Cardiac fibroblast (primary cell): Measurements from ENCODE around the gene DGCR6.
"Not testable (repeated sequence)": the region's sequence is repeated elsewhere in the genome, so short reads cannot be mapped to it uniquely, and the experiment has no call there.

Experiments
- DNase-seq, 2 donors: peaks; one replicate each; pipeline versions ENCODE4 v3.0.0 to v3.0.0-alpha.2; 2010; ENCODE audit warnings: low read depth in 2 of 2
- H3K4me3 ChIP-seq, 2 donors: replicated peaks in 1 of 2; 1 replicate in 1 of 2; 2 replicates in 1 of 2; pipeline ENCODE4 v1.5.1; 2011; ENCODE audit warnings: low read depth in 2 of 2, low read length in 2 of 2, mild to moderate bottlenecking in 2 of 2, moderate library complexity in 1 of 2
- TF ChIP-seq, protein P1 (sequence below): IDR thresholded peaks from one replicate; pipeline ENCODE4 v1.5.1; 2011; ENCODE audit warnings: low read depth, mild to moderate bottlenecking, low read length, inconsistent platforms

Gene DGCR6

DNA sequence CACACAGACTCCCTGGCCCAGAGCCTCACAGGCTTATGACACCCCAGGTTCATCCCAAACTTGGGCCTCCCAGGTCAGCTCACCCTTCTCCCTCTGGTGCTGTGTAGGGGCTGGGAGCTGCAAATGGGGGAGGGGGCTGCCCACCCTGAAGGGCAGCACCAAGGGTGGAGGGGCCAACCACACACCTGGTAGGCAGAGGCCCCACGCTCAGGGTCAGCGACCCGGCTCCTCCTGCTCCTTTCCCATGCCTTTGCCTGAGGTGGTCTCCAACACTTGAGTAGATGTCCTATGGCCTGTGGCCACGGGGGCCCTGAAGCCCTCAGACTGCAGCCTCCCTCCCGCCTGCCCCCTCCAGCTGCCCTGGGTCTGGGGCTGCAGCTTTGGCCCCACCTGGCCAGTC lies 3.4 kb downstream of the DGCR6 start:
- no peak overlapping the region for H3K4me3 ChIP-seq
- DNase-seq = no peak
- TF ChIP-seq, protein P1, sequence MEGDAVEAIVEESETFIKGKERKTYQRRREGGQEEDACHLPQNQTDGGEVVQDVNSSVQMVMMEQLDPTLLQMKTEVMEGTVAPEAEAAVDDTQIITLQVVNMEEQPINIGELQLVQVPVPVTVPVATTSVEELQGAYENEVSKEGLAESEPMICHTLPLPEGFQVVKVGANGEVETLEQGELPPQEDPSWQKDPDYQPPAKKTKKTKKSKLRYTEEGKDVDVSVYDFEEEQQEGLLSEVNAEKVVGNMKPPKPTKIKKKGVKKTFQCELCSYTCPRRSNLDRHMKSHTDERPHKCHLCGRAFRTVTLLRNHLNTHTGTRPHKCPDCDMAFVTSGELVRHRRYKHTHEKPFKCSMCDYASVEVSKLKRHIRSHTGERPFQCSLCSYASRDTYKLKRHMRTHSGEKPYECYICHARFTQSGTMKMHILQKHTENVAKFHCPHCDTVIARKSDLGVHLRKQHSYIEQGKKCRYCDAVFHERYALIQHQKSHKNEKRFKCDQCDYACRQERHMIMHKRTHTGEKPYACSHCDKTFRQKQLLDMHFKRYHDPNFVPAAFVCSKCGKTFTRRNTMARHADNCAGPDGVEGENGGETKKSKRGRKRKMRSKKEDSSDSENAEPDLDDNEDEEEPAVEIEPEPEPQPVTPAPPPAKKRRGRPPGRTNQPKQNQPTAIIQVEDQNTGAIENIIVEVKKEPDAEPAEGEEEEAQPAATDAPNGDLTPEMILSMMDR = no peak

DNA sequence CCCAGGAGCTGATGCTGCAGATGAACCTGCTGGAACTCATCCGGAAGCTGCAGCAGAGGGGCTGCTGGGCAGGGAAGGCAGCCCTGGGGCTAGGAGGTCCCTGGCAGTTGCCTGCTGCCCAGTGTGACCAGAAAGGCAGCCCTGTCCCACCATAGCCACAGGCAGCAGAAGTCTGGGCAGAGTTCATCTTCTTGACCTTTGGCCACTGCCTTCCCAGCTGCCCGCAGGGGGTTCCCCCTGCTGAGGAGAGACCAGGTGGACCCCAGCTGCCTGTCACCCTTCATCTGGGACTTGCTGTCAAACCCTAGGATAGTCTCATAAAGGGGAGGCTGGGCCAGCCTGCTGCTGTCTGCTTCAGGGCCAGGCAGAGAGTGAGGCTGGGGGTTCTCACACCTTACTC lies 5.4 kb downstream of the DGCR6 start:
- not testable (repeated sequence) for DNase-seq, H3K4me3 ChIP-seq

GRCh38 chr22:18912264-18912946 lies 6.3 kb downstream of the DGCR6 start:
- not testable (repeated sequence) for DNase-seq, H3K4me3 ChIP-seq

DNA sequence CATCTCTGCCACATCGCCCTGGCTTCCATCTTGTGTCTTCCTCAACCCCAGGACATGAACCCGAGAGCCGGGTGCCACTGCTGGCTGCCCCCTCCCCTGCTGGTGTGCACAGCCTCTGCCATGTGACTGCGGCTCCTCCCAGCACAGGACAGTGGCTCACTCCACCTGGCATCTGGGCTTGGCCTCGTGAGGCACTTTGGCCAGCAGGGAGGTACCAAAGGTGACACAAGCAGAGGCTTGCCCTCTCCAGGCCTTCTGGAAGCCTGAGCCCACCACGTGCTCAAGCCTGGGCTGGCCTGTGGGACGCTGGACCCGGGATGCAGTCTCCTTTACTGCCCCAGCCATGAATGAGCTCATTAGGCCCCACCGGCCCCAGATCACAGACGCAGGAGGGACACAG lies 8.4 kb downstream of the DGCR6 start:
- not testable (repeated sequence) for DNase-seq, H3K4me3 ChIP-seq

- not testable (repeated sequence) for H3K4me3 ChIP-seq, DNase-seq
Observed at GRCh38 chr22:18915550-18915949, 9.4 kb downstream of the DGCR6 start.

- H3K4me3 ChIP-seq, DNase-seq: not testable (repeated sequence)
Observed at GRCh38 chr22:18917818-18918217, 11.7 kb downstream of the DGCR6 start.

DNA sequence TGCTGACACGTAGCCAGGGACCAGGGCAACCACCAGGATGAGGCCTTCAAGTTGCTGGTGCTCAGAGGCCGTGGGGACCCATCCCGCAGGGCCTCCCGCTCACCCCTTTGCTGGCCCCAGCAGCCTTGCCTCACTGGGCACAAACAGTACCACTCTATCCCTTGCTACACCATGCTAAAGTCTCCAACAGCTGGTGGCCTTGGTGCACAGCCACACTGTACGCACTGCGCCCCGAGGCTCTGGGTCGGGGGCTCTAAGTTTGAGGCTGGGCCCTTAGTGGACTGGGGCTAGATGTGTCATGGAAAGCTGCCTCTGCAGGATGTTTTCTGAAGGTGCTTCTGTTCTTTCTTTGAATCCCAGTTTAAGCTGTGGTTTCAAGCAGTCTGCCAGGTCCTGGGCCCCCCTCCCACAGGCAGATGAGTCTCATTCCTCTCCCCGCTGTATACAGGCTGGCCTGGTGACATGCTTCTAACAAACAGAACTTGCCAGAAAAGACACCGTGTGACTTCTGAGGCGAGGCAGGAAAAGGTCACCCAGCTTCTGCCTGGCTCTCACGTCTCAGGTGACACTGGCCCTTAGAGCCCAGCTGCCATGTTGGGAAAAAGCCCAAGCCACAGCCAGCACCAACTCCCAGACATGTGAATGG lies 14.3 kb downstream of the DGCR6 start:
- DNase-seq = not testable (repeated sequence)

GRCh38 chr22:18925368-18926064 lies 19.4 kb downstream of the DGCR6 start:
- no peak overlapping the region for H3K4me3 ChIP-seq
- TF ChIP-seq, protein P1 = no peak
- DNase-seq = no peak

More for the DNA sequence above, 14.3 kb downstream of the DGCR6 start:
- not testable (repeated sequence) for H3K4me3 ChIP-seq

DNA sequence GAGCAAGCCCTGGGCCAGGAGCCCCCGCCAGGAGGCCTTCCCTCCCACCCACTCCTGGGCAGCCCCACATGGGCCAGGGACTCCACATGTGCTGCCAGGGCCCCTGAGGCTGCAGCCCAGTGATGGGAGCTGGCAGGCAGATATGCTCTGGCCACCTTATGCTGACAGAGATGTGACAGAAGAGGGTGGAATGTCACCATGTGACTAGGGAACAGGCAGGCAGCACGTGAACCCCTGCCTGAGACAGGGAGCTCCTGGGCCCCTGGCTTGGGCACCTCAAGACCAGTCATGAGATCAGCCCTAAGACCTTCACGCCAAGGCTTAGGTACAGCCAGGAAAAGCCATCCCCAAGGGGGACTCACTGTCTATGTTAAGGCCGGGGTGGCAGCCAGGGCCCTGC lies 20.9 kb downstream of the DGCR6 start:
- TF ChIP-seq, protein P1 = no peak
- DNase-seq = no peak
- no peak overlapping the region for H3K4me3 ChIP-seq

DNA sequence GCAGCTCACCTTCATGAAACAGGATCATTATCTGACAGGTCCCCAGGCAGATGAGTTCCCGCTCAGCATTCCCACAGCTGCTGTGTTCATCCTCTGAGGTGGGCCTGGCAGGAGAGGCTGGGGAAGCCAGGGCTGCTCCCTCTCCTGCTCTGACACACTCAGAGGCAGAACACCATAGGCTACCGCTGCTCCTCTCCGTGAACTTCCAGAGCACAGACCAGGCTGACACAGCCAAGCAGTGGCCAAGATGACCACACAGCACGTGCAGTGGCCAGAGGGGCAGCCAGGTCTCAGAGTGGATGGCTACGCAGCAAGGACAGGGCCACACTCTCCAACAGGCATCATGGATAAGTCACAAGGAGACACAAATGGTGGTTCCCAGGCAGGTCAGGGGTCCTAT lies 21.5 kb downstream of the DGCR6 start:
- DNase-seq = no peak
- H3K4me3 ChIP-seq = no peak overlapping the region
- TF ChIP-seq, protein P1 = no peak
